SK-N-SH (cell line): Measurements from ENCODE around the gene WNK1. TPM values are rescaled to one million over a fixed set of nuclear protein-coding genes. Genes with fewer than 3 reads are reported as not detected.

ENCODE experiments used
- CTCF ChIA-PET: fragments of 300-600, 350-600 bp; formaldehyde crosslinking; extraction: SDS; loops from one replicate; lab custom pipeline; 2021; lab: Yijun Ruan, JAX
- POLR2A ChIA-PET: fragments of 350-600 bp; sonication (Branson Sonifier 250); formaldehyde crosslinking; extraction: SDS; loops from one replicate; lab custom pipeline; 2020; ENCODE audit warnings: antibody characterized with exemption, inconsistent platforms; lab: Yijun Ruan, JAX
- DNase-seq: peaks from one replicate; pipeline ENCODE4 v3.0.0; 2012
- H2AFZ ChIP-seq: fragments of 200-600 bp; sonication (generic); 2 replicates; pipeline ENCODE4 v1.8.1; 2016; ENCODE audit warnings: antibody characterized with exemption, mild to moderate bottlenecking, low read depth
- H3F3A ChIP-seq: fragments of 200-600 bp; sonication (generic); replicated peaks from 2 replicates; pipeline ENCODE3; 2016; ENCODE audit warnings: antibody characterized with exemption, mild to moderate bottlenecking; ENCODE audit not compliant: insufficient read depth
- H3K27ac ChIP-seq, 2 experiments: fragments of 200-500 bp in 1 of 2; fragments of 200-600 bp in 1 of 2; sonication (Bioruptor generic) in 1 of 2; sonication (generic), shearing (Covaris generic) in 1 of 2; 2 replicates each; pipeline versions ENCODE4 v1.5.1 to v1.6.1; 2014 to 2016; ENCODE audit warnings: low read depth in 2 of 2, inconsistent platforms in 1 of 2, low read length in 1 of 2, mild to moderate bottlenecking in 1 of 2, mixed read lengths in 1 of 2
- H3K27me3 ChIP-seq: fragments of 200-600 bp; sonication (generic), shearing (Covaris generic); 2 replicates; pipeline ENCODE4 v1.6.1; 2016; ENCODE audit warnings: mixed run types; ENCODE audit not compliant: insufficient read depth
- H3K36me3 ChIP-seq, 2 experiments: fragments of 200-500 bp in 1 of 2; fragments of 200-600 bp in 1 of 2; sonication (Bioruptor generic) in 1 of 2; sonication (generic) in 1 of 2; replicated peaks in 1 of 2; 2 replicates each; pipeline versions ENCODE3 to v1.5.1; 2014 to 2016; ENCODE audit warnings: low read length in 1 of 2, mild to moderate bottlenecking in 1 of 2; ENCODE audit not compliant: insufficient read depth in 2 of 2, control insufficient read depth in 1 of 2
- H3K4me1 ChIP-seq, 2 experiments: fragments of 200-500 bp in 1 of 2; fragments of 200-600 bp in 1 of 2; sonication (Bioruptor generic) in 1 of 2; sonication (generic), shearing (Covaris generic) in 1 of 2; 2 replicates each; pipeline versions ENCODE4 v1.5.1 to v1.6.1; 2014 to 2016; ENCODE audit warnings: low read depth in 1 of 2, low read length in 1 of 2, mixed run types in 1 of 2; ENCODE audit not compliant: insufficient read depth in 2 of 2, control insufficient read depth in 1 of 2
- H3K4me2 ChIP-seq: fragments of 200-600 bp; sonication (generic), shearing (Covaris generic); 2 replicates; pipeline ENCODE4 v1.6.1; 2017; ENCODE audit warnings: mixed run types
- H3K4me3 ChIP-seq, 2 experiments: fragments of 200-500 bp in 1 of 2; fragments of 200-600 bp in 1 of 2; sonication (Bioruptor generic) in 1 of 2; sonication (generic), shearing (Covaris generic) in 1 of 2; 2 replicates each; pipeline versions ENCODE4 v1.5.1 to v1.8.1; 2014 to 2016; ENCODE audit warnings: low read depth in 2 of 2, inconsistent platforms in 1 of 2, low read length in 1 of 2, mild to moderate bottlenecking in 1 of 2, mixed read lengths in 1 of 2, moderate library complexity in 1 of 2
- H3K79me2 ChIP-seq: fragments of 200-600 bp; sonication (generic); 2 replicates; pipeline ENCODE4 v1.8.1; 2017; ENCODE audit warnings: mild to moderate bottlenecking; ENCODE audit not compliant: insufficient read depth
- H3K9ac ChIP-seq: fragments of 200-600 bp; sonication (generic); 2 replicates; pipeline ENCODE4 v1.6.1; 2017; ENCODE audit warnings: mixed run types
- H3K9me2 ChIP-seq: fragments of 200-600 bp; sonication (generic); 2 replicates; pipeline ENCODE4 v1.6.1; 2017; ENCODE audit warnings: mixed run types
- H3K9me3 ChIP-seq: fragments of 200-600 bp; sonication (generic); 2 replicates; pipeline ENCODE4 v1.6.1; 2017; ENCODE audit warnings: mixed run types, mild to moderate bottlenecking, moderate library complexity
- H4K20me1 ChIP-seq: fragments of 200-600 bp; sonication (generic); 2 replicates; pipeline ENCODE4 v1.6.1; 2017; ENCODE audit warnings: mild to moderate bottlenecking, mixed run types; ENCODE audit not compliant: insufficient read depth
- EP300 ChIP-seq, 2 experiments: IDR thresholded peaks; 2 replicates each; pipeline versions ENCODE4 v1.4.0 to v1.6.1; 2012; ENCODE audit warnings: borderline replicate concordance in 1 of 2, low read depth in 1 of 2, low read length in 1 of 2
- FOSL2 ChIP-seq: IDR thresholded peaks from 2 replicates; pipeline ENCODE4 v1.4.0; 2012; ENCODE audit warnings: low read depth, mild to moderate bottlenecking, moderate library complexity, borderline replicate concordance
- FOXJ3 ChIP-seq: sonication (generic); formaldehyde crosslinking; IDR thresholded peaks from 2 replicates; pipeline ENCODE4 v1.5.1; 2020; ENCODE audit warnings: mild to moderate bottlenecking, missing genetic modification reagents
- FOXM1 ChIP-seq: IDR thresholded peaks from 2 replicates; pipeline ENCODE4 v1.4.0; 2012; ENCODE audit warnings: low read depth, mild to moderate bottlenecking
- GABPA ChIP-seq: IDR thresholded peaks from 2 replicates; pipeline ENCODE4 v1.4.0; 2012; ENCODE audit warnings: low read depth, mild to moderate bottlenecking
- GATA2 ChIP-seq: sonication (generic); formaldehyde crosslinking; IDR thresholded peaks from 2 replicates; pipeline ENCODE4 v1.5.0; 2020; ENCODE audit warnings: mild to moderate bottlenecking, missing genetic modification reagents
- JUND ChIP-seq: IDR thresholded peaks from 2 replicates; pipeline ENCODE4 v1.4.0; 2012
- MEF2A ChIP-seq: IDR thresholded peaks from 2 replicates; pipeline ENCODE4 v1.4.0; 2012; ENCODE audit warnings: low read depth, borderline replicate concordance
- RCOR1 ChIP-seq: fragments of 150-350 bp; IDR thresholded peaks from 2 replicates; pipeline ENCODE4 v1.6.1; 2017; ENCODE audit warnings: antibody characterized with exemption, low read length
- REST ChIP-seq: IDR thresholded peaks from 2 replicates; pipeline ENCODE4 v1.6.1; 2012; ENCODE audit warnings: mild to moderate bottlenecking, low read depth, low read length, moderate library complexity
- SIN3A ChIP-seq: IDR thresholded peaks from 2 replicates; pipeline ENCODE4 v1.6.1; 2012; ENCODE audit warnings: low read depth, mild to moderate bottlenecking, low read length, moderate library complexity, borderline replicate concordance
- SMC3 ChIP-seq: IDR thresholded peaks from 2 replicates; pipeline ENCODE4 v1.6.1; 2012; ENCODE audit warnings: low read depth, low read length, improper control_type of control experiment
- TCF12 ChIP-seq: IDR thresholded peaks from 2 replicates; pipeline ENCODE4 v1.4.0; 2012
- TEAD4 ChIP-seq: IDR thresholded peaks from 2 replicates; pipeline ENCODE4 v1.4.0; 2012; ENCODE audit warnings: mild to moderate bottlenecking, borderline replicate concordance; ENCODE audit not compliant: insufficient read depth
- YY1 ChIP-seq: IDR thresholded peaks from 2 replicates; pipeline ENCODE4 v1.4.0; 2012; ENCODE audit warnings: low read depth, mild to moderate bottlenecking
- WGBS: methylation state at CpG from one replicate; pipeline ENCODE4 v1.1.6; 2017; ENCODE audit warnings: low lambda C conversion rate; 5-methylcytosine and 5-hydroxymethylcytosine counted together
- polyA plus RNA-seq, 3 experiments: library from polyadenylated mRNA; depleted of rRNA; stranded (reverse); fragments of >200 nt; gene quantifications; 2 replicates each; pipeline ENCODE4 v1.2.3, GENCODE V29; 2012

WNK1 gene
- polyA plus RNA-seq, 1 of the 3 experiments (the other 2 are of a cell fraction), result 30.5 TPM

GRCh38 chr12:912466-913235, 160.3 kb downstream of the WNK1 start:
- Histone ChIP-seq H3K9me3 (no peaks in the 10 kb centered on the region), H3K4me1 (no peaks in the 10 kb centered on the region), H3K79me2 (no peaks in the 10 kb centered on the region; the same call in 1 of the 2 replicates), H3F3A (peaks cover 14% of the 10 kb centered on the region), H4K20me1 (no peaks in the 10 kb centered on the region), H3K36me3 (peaks cover 64 to 77% of the 10 kb centered on the region in 2 experiments), H3K4me3 (no peak overlapping the region), H3K9me2 (no peaks in the 10 kb centered on the region), H3K9ac (no peak overlapping the region), H3K4me2 (no peak overlapping the region), H2AFZ (no peak overlapping the region), H3K27ac (no peak overlapping the region), H3K27me3 (no peaks in the 10 kb centered on the region)
- CTCF ChIA-PET, result interaction anchor here (1.0 to 1.3 kb wide), 2 partner anchors 96 to 205 kb away, joined by 3 to 4 read pairs; no protein-coding TSS in a partner anchor
- 91% methylated on average over 7 of the region's 7 CpGs for WGBS
- POLR2A ChIA-PET, result no interaction called here
- TF ChIP-seq REST (no peak), GABPA (no peak), MEF2A (no peak), FOSL2 (no peak), TEAD4 (no peak), SMC3 (no peak), FOXM1 (no peak), SIN3A (no peak), JUND (no peak), YY1 (no peak), RCOR1 (no peak), TCF12 (no peak)
- DNase-seq, result no peak

DNA sequence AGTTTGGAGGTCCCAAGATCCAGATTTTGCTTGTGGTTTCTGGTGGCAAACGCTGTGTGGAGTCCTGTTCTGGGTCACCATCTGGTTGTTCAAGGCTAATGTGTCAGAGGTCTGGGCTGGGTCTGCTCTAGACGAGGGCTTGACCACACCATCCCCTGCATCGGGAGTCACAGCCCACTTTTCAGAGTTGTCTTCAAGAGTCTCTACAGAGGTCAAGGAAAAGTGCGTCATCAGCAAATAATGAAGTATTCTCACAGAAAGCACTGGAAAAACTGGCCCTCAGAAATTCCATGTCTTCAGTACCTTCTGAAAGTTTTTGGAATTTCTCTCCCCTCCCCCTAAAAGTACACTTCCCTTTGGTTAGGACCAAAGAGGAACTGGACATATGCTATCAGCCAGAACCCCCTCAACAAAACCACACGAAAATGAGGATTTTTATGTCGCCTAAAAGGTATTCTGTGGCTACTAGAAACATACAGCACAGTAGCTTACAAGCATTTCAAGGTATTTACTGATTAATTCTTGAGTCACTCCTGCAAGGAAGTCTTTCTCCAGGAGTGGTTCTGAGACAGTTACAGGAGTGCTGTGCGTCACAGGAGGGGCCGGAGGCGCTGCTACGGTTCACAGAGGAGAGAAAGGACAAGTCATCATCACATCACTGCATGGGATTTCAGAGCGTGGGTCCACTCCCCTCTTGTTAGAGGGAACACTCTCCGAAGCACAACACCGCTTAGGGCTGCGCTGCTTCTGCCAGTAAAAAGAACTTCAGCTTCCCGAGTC, 161.7 kb downstream of the WNK1 start:
- POLR2A ChIA-PET, result no interaction called here
- Histone ChIP-seq H3K4me3 (no peak overlapping the region), H3K36me3 (peaks cover 62 to 68% of the 10 kb centered on the region in 2 experiments), H3K9me2 (no peaks in the 10 kb centered on the region), H3K79me2 (no peaks in the 10 kb centered on the region; the same call in 1 of the 2 replicates), H3K27me3 (no peaks in the 10 kb centered on the region), H3K4me1 (no peaks in the 10 kb centered on the region), H3K9ac (no peak overlapping the region), H3F3A (peaks cover 14% of the 10 kb centered on the region), H3K9me3 (no peaks in the 10 kb centered on the region), H4K20me1 (no peaks in the 10 kb centered on the region), H3K4me2 (no peak overlapping the region), H3K27ac (peak overlapping the region in 1 of 2 experiments; percentile 58; a peak in 2 of 4 replicates), H2AFZ (no peak overlapping the region)
- TF ChIP-seq JUND, result no peak
- TF ChIP-seq REST, result no peak
- no peak for TF ChIP-seq EP300 (IDR thresholded peaks at IDR 0.05; ENCODE audit: borderline replicate concordance in 1 of 2, low read depth in 1 of 2, low read length in 1 of 2)
- no peak for TF ChIP-seq FOXJ3
- no peak for TF ChIP-seq GATA2
- TF ChIP-seq FOSL2, result peak; percentile 39; the same call in 1 of the 2 replicates
- CTCF ChIA-PET, result interaction anchor here (1.3 kb wide), 1 partner anchor 204 kb away, joined by 3 read pairs; no protein-coding TSS in a partner anchor
- no peak for DNase-seq
- WGBS, result 68% methylated on average over 15 of the region's 15 CpGs
